Gastrocnemius medialis (tissue), 4 donors: ENCODE data around the gene C4orf33. TPM values are rescaled to one million over a fixed set of nuclear protein-coding genes. Genes with fewer than 3 reads are reported as not detected.
A peak's percentile ranks its signal among the peaks of the same experiment; 100 is the strongest.

Experiments
- ATAC-seq, 2 donors: fragments of 150-250 bp; one replicate each; pipeline ENCODE4 v1.9.1; 2016
- DNase-seq, 2 donors: peaks; one replicate each; pipeline ENCODE4 v3.0.0-alpha.2; 2019
- H3K27ac ChIP-seq, 4 donors: fragments of 200-600 bp; sonication (generic); 1 replicate in 1 of 4; 2 replicates in 3 of 4; pipeline ENCODE4 v1.5.1; 2016 to 2018; ENCODE audit warnings: mild to moderate bottlenecking in 2 of 4, moderate library complexity in 1 of 4
- H3K27me3 ChIP-seq, 3 donors: fragments of 200-600 bp; sonication (generic) in 2 of 3; 1 replicate in 1 of 3; 2 replicates in 2 of 3; pipeline versions ENCODE4 v1.5.1 to v1.6.0; 2016 to 2019; ENCODE audit warnings: mild to moderate bottlenecking in 1 of 3, moderate library complexity in 1 of 3
- H3K36me3 ChIP-seq, 2 donors: fragments of 200-600 bp; sonication (generic) in 1 of 2; one replicate each; pipeline ENCODE4 v1.5.1; 2017 to 2018
- H3K4me1 ChIP-seq, 2 donors: fragments of 200-600 bp; sonication (generic) in 1 of 2; one replicate each; pipeline ENCODE4 v1.5.1; 2016 to 2017; ENCODE audit warnings: mild to moderate bottlenecking in 2 of 2
- H3K4me3 ChIP-seq, 4 donors: fragments of 200-600 bp; sonication (generic) in 3 of 4; 1 replicate in 1 of 4; 2 replicates in 3 of 4; pipeline ENCODE4 v1.5.1; 2016 to 2019; ENCODE audit warnings: mild to moderate bottlenecking in 2 of 4
- H3K9me3 ChIP-seq, 3 donors: fragments of 200-600 bp; sonication (generic) in 2 of 3; 1 replicate in 1 of 3; 2 replicates in 2 of 3; pipeline ENCODE4 v1.5.1; 2016 to 2019
- POLR2A ChIP-seq, 2 donors: fragments of 450-650 bp; IDR thresholded peaks; one replicate each; pipeline ENCODE4 v1.6.1; 2017; ENCODE audit warnings: antibody characterized with exemption in 2 of 2, mild to moderate bottlenecking in 2 of 2, moderate library complexity in 2 of 2
- in situ Hi-C, 4 donors: fragments of 200-750 bp; cut with MboI; loops; one replicate each; pipeline versions ENCODE4 v1.15.0 to v1.8.0; 2017; ENCODE audit warnings: low sequenced_read_pairs in 4 of 4
- intact Hi-C: fragments of 100-400 bp; cut with DNase I; formaldehyde crosslinking; loops from one replicate; pipeline ENCODE4 v1.15.1; 2023; ENCODE audit warnings: low total_unique reads
- total RNA-seq, 4 donors: library from RNA; depleted of rRNA; stranded (reverse); fragments of >200 nt; gene quantifications; one replicate each; pipeline versions ENCODE4 v1.1.0 to v1.2.3, GENCODE V29; 2016
- TF ChIP-seq, protein P1 (sequence below), 5 experiments: fragments of 450-650 bp in 3 of 5; fragments of 200-600 bp in 2 of 5; sonication (generic) in 2 of 5; IDR thresholded peaks in 4 of 5; conservative IDR thresholded peaks in 1 of 5; 1 replicate in 4 of 5; 2 replicates in 1 of 5; pipeline ENCODE4 v1.5.1; 2016 to 2019; ENCODE audit warnings: antibody characterized with exemption in 5 of 5, mild to moderate bottlenecking in 3 of 5, moderate library complexity in 3 of 5

Gene C4orf33
- total RNA-seq, 4 donors from 2014 or later = 0.53 to 2.2 (median 1.7) TPM

GRCh38 chr4:129094347-129094746 is 1.6 kb upstream of the C4orf33 start:
- DNase-seq = no peak
- intact Hi-C loops (loop anchor here (5.0 to 10.0 kb wide), 3 partner anchors 230 to 1460 kb away; partner anchors contain the start of genes INTU and PGRMC2), in situ Hi-C loops (loop anchor here in 1 of 4 donors (25.0 kb wide), 1 partner anchor 282 kb away; the partner anchor contains the start of gene JADE1)
- H3K27me3 ChIP-seq = no peaks in the 10 kb centered on the region
- peaks cover 18 to 19% of the 10 kb centered on the region in 2 donors for H3K4me1 ChIP-seq
- H3K9me3 ChIP-seq = no peaks in the 10 kb centered on the region
- ATAC-seq = no peak
- H3K27ac ChIP-seq = peak overlapping the region; percentile 90 to 94 (median 94)
- no peaks in the 10 kb centered on the region for H3K36me3 ChIP-seq
- TF ChIP-seq POLR2A (IDR thresholded peaks at IDR 0.05) = no peak
- TF ChIP-seq, protein P1, sequence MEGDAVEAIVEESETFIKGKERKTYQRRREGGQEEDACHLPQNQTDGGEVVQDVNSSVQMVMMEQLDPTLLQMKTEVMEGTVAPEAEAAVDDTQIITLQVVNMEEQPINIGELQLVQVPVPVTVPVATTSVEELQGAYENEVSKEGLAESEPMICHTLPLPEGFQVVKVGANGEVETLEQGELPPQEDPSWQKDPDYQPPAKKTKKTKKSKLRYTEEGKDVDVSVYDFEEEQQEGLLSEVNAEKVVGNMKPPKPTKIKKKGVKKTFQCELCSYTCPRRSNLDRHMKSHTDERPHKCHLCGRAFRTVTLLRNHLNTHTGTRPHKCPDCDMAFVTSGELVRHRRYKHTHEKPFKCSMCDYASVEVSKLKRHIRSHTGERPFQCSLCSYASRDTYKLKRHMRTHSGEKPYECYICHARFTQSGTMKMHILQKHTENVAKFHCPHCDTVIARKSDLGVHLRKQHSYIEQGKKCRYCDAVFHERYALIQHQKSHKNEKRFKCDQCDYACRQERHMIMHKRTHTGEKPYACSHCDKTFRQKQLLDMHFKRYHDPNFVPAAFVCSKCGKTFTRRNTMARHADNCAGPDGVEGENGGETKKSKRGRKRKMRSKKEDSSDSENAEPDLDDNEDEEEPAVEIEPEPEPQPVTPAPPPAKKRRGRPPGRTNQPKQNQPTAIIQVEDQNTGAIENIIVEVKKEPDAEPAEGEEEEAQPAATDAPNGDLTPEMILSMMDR (IDR thresholded peaks at IDR 0.05 in 4 of 5, conservative IDR thresholded peaks at IDR 0.05 in 1 of 5) = no peak
- H3K4me3 ChIP-seq = peak overlapping the region; percentile 78 to 89 (median 84)

GRCh38 chr4:129098531-129099001 is 2.6 kb downstream of the C4orf33 start:
- Histone ChIP-seq H3K36me3 (peaks cover 0 to under 1% of the 10 kb centered on the region in 2 donors), H3K4me3 (no peak overlapping the region), H3K9me3 (no peaks in the 10 kb centered on the region), H3K4me1 (peaks cover 8 to 10% of the 10 kb centered on the region in 2 donors), H3K27me3 (no peaks in the 10 kb centered on the region), H3K27ac (no peak overlapping the region)
- in situ Hi-C loops = loop anchor here in 1 of 4 donors (25.0 kb wide), 1 partner anchor 286 kb away; the partner anchor contains the start of gene JADE1
- ATAC-seq = no peak
- no peak for TF ChIP-seq POLR2A (IDR thresholded peaks at IDR 0.05)
- TF ChIP-seq, protein P1 (IDR thresholded peaks at IDR 0.05 in 4 of 5, conservative IDR thresholded peaks at IDR 0.05 in 1 of 5) = no peak
- intact Hi-C loops = loop anchor here (10.0 kb wide), 2 partner anchors 234 to 1464 kb away; partner anchors contain the start of gene INTU
- no peak for DNase-seq

GRCh38 chr4:129109965-129110824 is 14.2 kb downstream of the C4orf33 start:
- Histone ChIP-seq H3K27me3 (no peaks in the 10 kb centered on the region), H3K36me3 (peaks cover 0 to 5% of the 10 kb centered on the region in 2 donors), H3K4me3 (no peak overlapping the region), H3K27ac (no peak overlapping the region), H3K9me3 (no peaks in the 10 kb centered on the region), H3K4me1 (no peaks in the 10 kb centered on the region)
- TF ChIP-seq POLR2A (IDR thresholded peaks at IDR 0.05) = no peak
- TF ChIP-seq, protein P1 (IDR thresholded peaks at IDR 0.05 in 4 of 5, conservative IDR thresholded peaks at IDR 0.05 in 1 of 5) = no peak
- in situ Hi-C loops (no loop called here), intact Hi-C loops (no loop called here)
- ATAC-seq (no peak), DNase-seq (no peak)

DNA sequence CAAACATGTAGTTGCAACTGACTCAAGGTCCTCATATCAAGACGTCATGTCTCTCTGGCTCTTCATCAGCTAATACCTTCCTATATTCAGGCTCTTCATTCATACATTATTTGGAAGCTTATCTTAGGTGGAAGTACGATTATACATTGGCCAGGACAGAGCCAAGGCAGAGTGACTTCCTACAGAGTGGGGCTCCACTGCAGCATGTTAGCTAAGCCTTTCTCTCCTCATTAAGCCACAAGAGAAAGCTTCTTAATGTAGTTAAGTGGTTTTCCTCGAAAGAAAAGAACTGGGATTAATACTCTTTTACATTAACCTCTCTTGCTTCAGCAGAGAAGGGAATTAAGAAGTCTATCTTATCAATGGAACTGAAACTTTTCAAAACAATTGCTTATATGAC is 15.0 kb downstream of the C4orf33 start:
- no peak overlapping the region for H3K27ac ChIP-seq
- H3K9me3 ChIP-seq = no peaks in the 10 kb centered on the region
- in situ Hi-C loops (no loop called here), intact Hi-C loops (no loop called here)
- no peaks in the 10 kb centered on the region for H3K27me3 ChIP-seq
- peaks cover 0 to 5% of the 10 kb centered on the region in 2 donors for H3K36me3 ChIP-seq
- H3K4me3 ChIP-seq = no peak overlapping the region
- DNase-seq = no peak
- TF ChIP-seq, protein P1 (IDR thresholded peaks at IDR 0.05 in 4 of 5, conservative IDR thresholded peaks at IDR 0.05 in 1 of 5) = no peak
- no peak for TF ChIP-seq POLR2A (IDR thresholded peaks at IDR 0.05)
- no peak for ATAC-seq
- H3K4me1 ChIP-seq = no peaks in the 10 kb centered on the region
